Measurements from ENCODE around the gene HIPK3.

HIPK3 gene

DNA sequence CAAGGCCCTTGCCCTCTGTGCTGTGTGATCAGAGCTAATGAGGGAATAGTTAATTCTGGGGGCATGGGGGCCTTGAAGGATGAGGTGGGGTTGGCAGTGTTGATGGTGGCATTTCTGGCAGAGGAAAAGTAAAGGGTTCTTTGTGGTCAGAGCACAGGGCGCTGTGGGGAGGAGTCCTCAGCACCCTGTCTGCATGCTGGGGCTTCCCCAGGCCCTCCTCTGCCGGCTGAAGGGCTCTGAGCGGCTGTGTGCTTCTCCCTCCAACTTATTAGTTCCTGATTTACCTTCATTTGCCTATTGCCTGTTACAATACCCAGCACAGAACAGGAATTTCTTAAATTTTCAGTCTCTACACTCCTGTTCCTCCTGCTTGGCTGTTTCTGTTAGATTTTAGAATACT lies 122.8 kb downstream of the HIPK3 start:
- Histone ChIP-seq H3K23ac (ENCODE audit: low read length) (no peak overlapping the region), H3K9ac (ENCODE audit: low read length) (no peak overlapping the region), H3K4me1 (ENCODE audit: control insufficient read depth in 1 of 2, insufficient read depth in 2 of 2, low read length in 2 of 2) (peaks cover 4 to 6% of the 10 kb centered on the region in 2 experiments), H2BK120ac (ENCODE audit: insufficient read depth, low read length, poor library complexity) (no peak overlapping the region), H3K14ac (ENCODE audit: low read length) (no peak overlapping the region), H4K8ac (ENCODE audit: low read depth, low read length) (no peak overlapping the region), H2AK5ac (ENCODE audit: low read length) (no peak overlapping the region), H3K9me3 (ENCODE audit: insufficient read depth, low read depth, low read length) (peaks cover 2% of the 10 kb centered on the region), H3K36me3 (ENCODE audit: control insufficient read depth in 1 of 2, insufficient read depth in 2 of 2, low read length in 2 of 2) (no peaks in the 10 kb centered on the region), H3K4me2 (ENCODE audit: low read length) (no peak overlapping the region), H4K12ac (ENCODE audit: low read depth, low read length) (no peak overlapping the region), H3K4me3 (ENCODE audit: low read depth, low read length) (no peak overlapping the region), H3K79me2 (ENCODE audit: control insufficient read depth, insufficient read depth, low read length, poor library complexity) (no peaks in the 10 kb centered on the region), H3K4ac (ENCODE audit: low read depth, low read length) (no peak overlapping the region), H2BK5ac (ENCODE audit: low read depth, low read length, poor library complexity) (no peak overlapping the region), H3K27me3 (ENCODE audit: insufficient read depth, low read length) (peaks cover 29% of the 10 kb centered on the region), H3K27ac (ENCODE audit: low read depth, low read length) (no peak overlapping the region), H2AFZ (ENCODE audit: insufficient read depth, low read length, poor library complexity) (no peak overlapping the region), H3K79me1 (ENCODE audit: low read length) (no peaks in the 10 kb centered on the region), H3K18ac (ENCODE audit: low read length) (no peak overlapping the region), H2BK12ac (ENCODE audit: low read length) (no peak overlapping the region), H4K91ac (ENCODE audit: low read depth, low read length) (no peak overlapping the region)
- WGBS (ENCODE audit: extremely low coverage, insufficient coverage, insufficient read length) = no CpG with 5 or more reads among the region's 3 CpGs
- no peak for DNase-seq

DNA sequence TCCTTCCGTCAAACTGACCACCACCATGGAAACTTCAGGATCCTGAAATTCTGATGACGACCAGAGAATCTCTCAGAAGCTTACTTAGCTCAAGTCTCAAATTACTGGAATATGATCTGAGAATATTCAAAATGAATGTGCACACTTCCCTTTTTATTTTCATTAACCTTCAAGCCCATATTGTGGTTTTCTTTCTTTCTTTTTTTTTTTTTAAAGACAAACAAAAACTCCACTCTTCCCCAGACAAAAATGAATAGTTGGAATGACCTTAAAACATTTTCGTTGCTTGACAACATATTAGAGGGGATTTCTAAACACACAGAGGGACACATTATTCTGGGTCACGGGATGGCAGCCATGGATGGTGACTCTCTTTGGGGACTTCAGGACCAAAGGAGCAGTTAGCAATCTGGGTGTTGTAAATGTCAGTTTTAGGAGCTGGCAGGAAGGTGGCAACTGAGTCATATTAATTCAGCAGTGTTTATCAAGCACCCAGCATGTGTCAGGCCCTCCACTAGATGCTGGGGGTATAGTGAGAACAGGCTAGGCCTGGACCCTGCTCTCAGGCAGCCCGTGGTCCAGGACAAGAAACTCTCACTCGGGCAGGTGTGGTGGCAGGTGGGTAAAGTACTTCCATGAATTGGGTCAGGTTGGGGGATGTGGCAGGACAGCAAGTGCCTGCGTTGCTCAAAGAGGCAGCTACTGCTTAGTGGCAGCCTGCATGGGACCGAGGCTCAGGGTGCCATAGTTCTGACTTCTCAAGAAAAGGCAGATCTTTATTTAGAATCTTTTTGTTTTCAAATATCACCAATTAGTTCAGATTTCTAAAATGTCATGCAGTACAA lies 126.1 kb downstream of the HIPK3 start:
- no peaks in the 10 kb centered on the region for H3K4me1 ChIP-seq (ENCODE audit: control insufficient read depth in 1 of 2, insufficient read depth in 2 of 2, low read length in 2 of 2)
- H3K18ac ChIP-seq (ENCODE audit: low read length) = no peak overlapping the region
- peaks cover 7% of the 10 kb centered on the region for H3K27me3 ChIP-seq (ENCODE audit: insufficient read depth, low read length)
- DNase-seq = no peak
- no peaks in the 10 kb centered on the region for H3K36me3 ChIP-seq (ENCODE audit: control insufficient read depth in 1 of 2, insufficient read depth in 2 of 2, low read length in 2 of 2)
- no peak overlapping the region for H2BK12ac ChIP-seq (ENCODE audit: low read length)
- H2AFZ ChIP-seq (ENCODE audit: insufficient read depth, low read length, poor library complexity) = no peak overlapping the region
- H3K14ac ChIP-seq (ENCODE audit: low read length) = no peak overlapping the region
- H2BK120ac ChIP-seq (ENCODE audit: insufficient read depth, low read length, poor library complexity) = no peak overlapping the region
- H2AK5ac ChIP-seq (ENCODE audit: low read length) = no peak overlapping the region
- no peaks in the 10 kb centered on the region for H3K79me1 ChIP-seq (ENCODE audit: low read length)
- H4K12ac ChIP-seq (ENCODE audit: low read depth, low read length) = no peak overlapping the region
- H3K4me2 ChIP-seq (ENCODE audit: low read length) = no peak overlapping the region
- WGBS (ENCODE audit: extremely low coverage, insufficient coverage, insufficient read length) = no CpG with 5 or more reads among the region's 8 CpGs
- H3K79me2 ChIP-seq (ENCODE audit: control insufficient read depth, insufficient read depth, low read length, poor library complexity) = no peaks in the 10 kb centered on the region
- H2BK5ac ChIP-seq (ENCODE audit: low read depth, low read length, poor library complexity) = no peak overlapping the region
- H3K4ac ChIP-seq (ENCODE audit: low read depth, low read length) = no peak overlapping the region
- H3K4me3 ChIP-seq (ENCODE audit: low read depth, low read length) = no peak overlapping the region
- no peak overlapping the region for H4K8ac ChIP-seq (ENCODE audit: low read depth, low read length)
- H3K9ac ChIP-seq (ENCODE audit: low read length) = no peak overlapping the region
- H3K23ac ChIP-seq (ENCODE audit: low read length) = no peak overlapping the region
- no peaks in the 10 kb centered on the region for H3K9me3 ChIP-seq (ENCODE audit: insufficient read depth, low read depth, low read length)
- no peak overlapping the region for H4K91ac ChIP-seq (ENCODE audit: low read depth, low read length)
- H3K27ac ChIP-seq (ENCODE audit: low read depth, low read length) = no peak overlapping the region

DNA sequence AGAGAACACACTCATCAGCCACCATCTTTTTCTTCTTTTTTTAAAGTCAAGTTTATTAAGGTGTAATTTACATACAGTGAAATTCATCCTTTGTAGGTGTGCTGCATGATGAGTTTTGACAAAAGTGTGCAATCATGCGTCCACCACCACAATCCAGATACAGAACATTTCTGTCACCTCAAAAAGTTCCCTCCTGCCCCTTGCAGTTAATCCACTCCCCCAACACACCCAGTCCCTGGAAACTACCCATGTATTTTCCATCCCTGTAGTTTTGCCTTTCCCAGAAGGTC lies 126.7 kb downstream of the HIPK3 start:
- Histone ChIP-seq H2AK5ac (ENCODE audit: low read length) (no peak overlapping the region), H3K36me3 (ENCODE audit: control insufficient read depth in 1 of 2, insufficient read depth in 2 of 2, low read length in 2 of 2) (no peaks in the 10 kb centered on the region), H3K79me2 (ENCODE audit: control insufficient read depth, insufficient read depth, low read length, poor library complexity) (no peaks in the 10 kb centered on the region)

DNA sequence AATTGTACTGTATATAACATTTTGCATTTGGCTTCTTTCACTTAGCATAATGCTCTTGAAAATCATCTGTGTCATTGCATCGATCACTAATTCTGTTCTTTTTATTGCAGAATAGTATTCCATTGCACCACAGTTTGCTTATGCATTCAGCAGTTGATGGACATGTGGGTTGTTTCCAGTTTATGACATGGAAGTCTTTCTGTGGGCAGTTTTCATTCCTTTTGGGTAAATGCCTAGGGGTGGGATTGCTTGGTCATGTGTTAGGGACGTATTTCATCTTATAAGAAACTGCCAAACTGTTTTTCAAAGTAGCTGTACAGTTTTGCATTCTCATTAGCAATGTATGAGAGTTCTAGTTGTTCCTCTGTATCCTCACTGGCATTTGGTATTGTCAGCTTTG lies 127.0 kb downstream of the HIPK3 start:
- no peaks in the 10 kb centered on the region for H3K27me3 ChIP-seq (ENCODE audit: insufficient read depth, low read length)
- no peak overlapping the region for H2BK5ac ChIP-seq (ENCODE audit: low read depth, low read length, poor library complexity)
- no peak overlapping the region for H3K4me2 ChIP-seq (ENCODE audit: low read length)
- H3K23ac ChIP-seq (ENCODE audit: low read length) = no peak overlapping the region
- no peak overlapping the region for H3K4me3 ChIP-seq (ENCODE audit: low read depth, low read length)
- H3K9ac ChIP-seq (ENCODE audit: low read length) = no peak overlapping the region
- no peak overlapping the region for H3K4ac ChIP-seq (ENCODE audit: low read depth, low read length)
- H2AK5ac ChIP-seq (ENCODE audit: low read length) = no peak overlapping the region
- H3K4me1 ChIP-seq (ENCODE audit: control insufficient read depth in 1 of 2, insufficient read depth in 2 of 2, low read length in 2 of 2) = no peaks in the 10 kb centered on the region
- no peaks in the 10 kb centered on the region for H3K79me1 ChIP-seq (ENCODE audit: low read length)
- no peak overlapping the region for H4K12ac ChIP-seq (ENCODE audit: low read depth, low read length)
- H4K91ac ChIP-seq (ENCODE audit: low read depth, low read length) = no peak overlapping the region
- H2AFZ ChIP-seq (ENCODE audit: insufficient read depth, low read length, poor library complexity) = no peak overlapping the region
- no peak overlapping the region for H3K27ac ChIP-seq (ENCODE audit: low read depth, low read length)
- H3K36me3 ChIP-seq (ENCODE audit: control insufficient read depth in 1 of 2, insufficient read depth in 2 of 2, low read length in 2 of 2) = no peaks in the 10 kb centered on the region
- no peak overlapping the region for H2BK12ac ChIP-seq (ENCODE audit: low read length)
- H4K8ac ChIP-seq (ENCODE audit: low read depth, low read length) = no peak overlapping the region
- no CpG with 5 or more reads among the region's 2 CpGs for WGBS (ENCODE audit: extremely low coverage, insufficient coverage, insufficient read length)
- H3K9me3 ChIP-seq (ENCODE audit: insufficient read depth, low read depth, low read length) = no peaks in the 10 kb centered on the region
- no peak for DNase-seq
- H3K18ac ChIP-seq (ENCODE audit: low read length) = no peak overlapping the region
- no peaks in the 10 kb centered on the region for H3K79me2 ChIP-seq (ENCODE audit: control insufficient read depth, insufficient read depth, low read length, poor library complexity)
- H2BK120ac ChIP-seq (ENCODE audit: insufficient read depth, low read length, poor library complexity) = no peak overlapping the region
- no peak overlapping the region for H3K14ac ChIP-seq (ENCODE audit: low read length)

More for the DNA sequence above, 126.7 kb downstream of the HIPK3 start:
- Histone ChIP-seq H3K4me3 (ENCODE audit: low read depth, low read length) (no peak overlapping the region), H2BK120ac (ENCODE audit: insufficient read depth, low read length, poor library complexity) (no peak overlapping the region), H2BK12ac (ENCODE audit: low read length) (no peak overlapping the region), H3K4me2 (ENCODE audit: low read length) (no peak overlapping the region), H2AFZ (ENCODE audit: insufficient read depth, low read length, poor library complexity) (no peak overlapping the region), H3K18ac (ENCODE audit: low read length) (no peak overlapping the region), H3K4me1 (ENCODE audit: control insufficient read depth in 1 of 2, insufficient read depth in 2 of 2, low read length in 2 of 2) (no peaks in the 10 kb centered on the region), H3K9me3 (ENCODE audit: insufficient read depth, low read depth, low read length) (no peaks in the 10 kb centered on the region), H4K91ac (ENCODE audit: low read depth, low read length) (no peak overlapping the region), H3K79me1 (ENCODE audit: low read length) (no peaks in the 10 kb centered on the region), H3K9ac (ENCODE audit: low read length) (no peak overlapping the region), H2BK5ac (ENCODE audit: low read depth, low read length, poor library complexity) (no peak overlapping the region), H3K27me3 (ENCODE audit: insufficient read depth, low read length) (peaks cover 1% of the 10 kb centered on the region), H4K12ac (ENCODE audit: low read depth, low read length) (no peak overlapping the region), H3K23ac (ENCODE audit: low read length) (no peak overlapping the region), H4K8ac (ENCODE audit: low read depth, low read length) (no peak overlapping the region), H3K14ac (ENCODE audit: low read length) (no peak overlapping the region), H3K27ac (ENCODE audit: low read depth, low read length) (no peak overlapping the region), H3K4ac (ENCODE audit: low read depth, low read length) (no peak overlapping the region)
- WGBS (ENCODE audit: extremely low coverage, insufficient coverage, insufficient read length) = no CpG with 5 or more reads among the region's 1 CpG
- no peak for DNase-seq
